Sigmoid colon (tissue), 7 donors: ENCODE measurements around the gene SDCBP2. TPM values are rescaled to one million over a fixed set of nuclear protein-coding genes. Genes with fewer than 3 reads are reported as not detected.
"Not testable (repeated sequence)": the region's sequence is repeated elsewhere in the genome, so short reads cannot be mapped to it uniquely, and the experiment has no call there.

ENCODE experiments used
- DNase-seq: peaks from one replicate; pipeline ENCODE4 v3.0.0-alpha.2; 2019
- H3K27ac ChIP-seq, 4 donors: fragments of 200-600 bp; sonication (generic); one replicate each; pipeline ENCODE4 v1.5.1; 2016 to 2019; ENCODE audit warnings: mild to moderate bottlenecking in 1 of 4
- H3K27me3 ChIP-seq, 3 donors: fragments of 200-600 bp; sonication (generic); one replicate each; pipeline ENCODE4 v1.5.1; 2019; ENCODE audit warnings: mild to moderate bottlenecking in 1 of 3
- H3K36me3 ChIP-seq, 4 donors: fragments of 200-600 bp; sonication (generic); one replicate each; pipeline ENCODE4 v1.5.1; 2016 to 2019
- H3K4me1 ChIP-seq, 4 donors: fragments of 200-600 bp; sonication (generic); one replicate each; pipeline ENCODE4 v1.5.1; 2017 to 2019
- H3K4me3 ChIP-seq, 4 donors: fragments of 200-600 bp; sonication (generic); one replicate each; pipeline ENCODE4 v1.5.1; 2017 to 2019; ENCODE audit warnings: mild to moderate bottlenecking in 2 of 4, moderate library complexity in 1 of 4
- H3K9me3 ChIP-seq, 4 donors: fragments of 200-600 bp in 3 of 4; sonication (generic) in 3 of 4; one replicate each; pipeline versions ENCODE4 v1.5.1 to v1.6.1; 2013 to 2019
- EP300 ChIP-seq, 4 donors: sonication (generic); formaldehyde crosslinking; IDR thresholded peaks; one replicate each; pipeline ENCODE4 v1.6.1; 2017; ENCODE audit warnings: antibody characterized with exemption in 4 of 4
- POLR2A ChIP-seq, 2 donors: fragments of 450-650 bp; IDR thresholded peaks; one replicate each; pipeline ENCODE4 v1.6.1; 2016; ENCODE audit warnings: antibody characterized with exemption in 2 of 2, mild to moderate bottlenecking in 2 of 2, moderate library complexity in 2 of 2
- POLR2AphosphoS5 ChIP-seq, 4 donors: sonication (generic); formaldehyde crosslinking; IDR thresholded peaks; one replicate each; pipeline ENCODE4 v1.6.1; 2017; ENCODE audit warnings: antibody characterized with exemption in 4 of 4
- WGBS, 2 donors: extraction: QIAGEN DNeasy Blood & Tissue Kit; methylation state at CpG; one replicate each; pipeline ENCODE4 v1.1.7; 2013; 5-methylcytosine and 5-hydroxymethylcytosine counted together
- intact Hi-C: fragments of 100-400 bp; cut with DNase I; formaldehyde crosslinking; loops from one replicate; pipeline ENCODE4 v1.15.1; 2023
- polyA plus RNA-seq, 3 donors: library from polyadenylated mRNA; stranded (reverse); fragments of 200-250 nt; gene quantifications; one replicate each; pipeline ENCODE4 v1.2.3, GENCODE V29; 2013
- total RNA-seq, 4 donors: library from RNA; depleted of rRNA; stranded (reverse); fragments of >200 nt; gene quantifications; one replicate each; pipeline ENCODE4 v1.1.0, GENCODE V29; 2016
- TF ChIP-seq, protein P1 (sequence below), 4 experiments: fragments of 450-650 bp in 3 of 4; fragments of 200-600 bp in 1 of 4; IDR thresholded peaks; one replicate each; pipeline ENCODE4 v1.5.1; 2016 to 2019; ENCODE audit warnings: antibody characterized with exemption in 4 of 4, mild to moderate bottlenecking in 3 of 4, moderate library complexity in 2 of 4
- donor health status: healthy with polysubstance abuse.
- donor health status: Bipolar disorder and iron deficiency.
- donor health status: healthy.

Gene SDCBP2
- total and polyA plus RNA-seq, 7 donors: 1.1 to 724 (median 3.6) TPM

DNA sequence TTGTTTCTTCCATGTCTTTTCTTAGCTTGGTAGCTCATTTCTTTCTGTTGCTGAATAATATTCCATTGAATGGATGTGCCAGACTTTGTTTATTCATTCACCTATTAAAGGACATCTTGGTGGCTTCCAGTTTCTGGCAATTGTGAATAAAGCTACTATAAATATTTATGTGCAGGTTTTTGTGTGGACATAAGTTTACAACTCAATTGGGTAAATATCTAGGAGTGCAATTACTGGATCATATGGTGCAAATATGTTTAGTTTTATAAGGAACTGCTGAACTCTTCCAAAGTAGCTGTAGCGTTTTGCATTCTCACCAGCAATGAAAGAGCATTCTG lies 16.8 kb upstream of the SDCBP2 start:
- TF ChIP-seq POLR2A (IDR thresholded peaks at IDR 0.05): no peak
- TF ChIP-seq POLR2AphosphoS5 (IDR thresholded peaks at IDR 0.05): no peak
- TF ChIP-seq, protein P1, sequence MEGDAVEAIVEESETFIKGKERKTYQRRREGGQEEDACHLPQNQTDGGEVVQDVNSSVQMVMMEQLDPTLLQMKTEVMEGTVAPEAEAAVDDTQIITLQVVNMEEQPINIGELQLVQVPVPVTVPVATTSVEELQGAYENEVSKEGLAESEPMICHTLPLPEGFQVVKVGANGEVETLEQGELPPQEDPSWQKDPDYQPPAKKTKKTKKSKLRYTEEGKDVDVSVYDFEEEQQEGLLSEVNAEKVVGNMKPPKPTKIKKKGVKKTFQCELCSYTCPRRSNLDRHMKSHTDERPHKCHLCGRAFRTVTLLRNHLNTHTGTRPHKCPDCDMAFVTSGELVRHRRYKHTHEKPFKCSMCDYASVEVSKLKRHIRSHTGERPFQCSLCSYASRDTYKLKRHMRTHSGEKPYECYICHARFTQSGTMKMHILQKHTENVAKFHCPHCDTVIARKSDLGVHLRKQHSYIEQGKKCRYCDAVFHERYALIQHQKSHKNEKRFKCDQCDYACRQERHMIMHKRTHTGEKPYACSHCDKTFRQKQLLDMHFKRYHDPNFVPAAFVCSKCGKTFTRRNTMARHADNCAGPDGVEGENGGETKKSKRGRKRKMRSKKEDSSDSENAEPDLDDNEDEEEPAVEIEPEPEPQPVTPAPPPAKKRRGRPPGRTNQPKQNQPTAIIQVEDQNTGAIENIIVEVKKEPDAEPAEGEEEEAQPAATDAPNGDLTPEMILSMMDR (IDR thresholded peaks at IDR 0.05): no peak
- no peak for TF ChIP-seq EP300 (IDR thresholded peaks at IDR 0.05)

DNA sequence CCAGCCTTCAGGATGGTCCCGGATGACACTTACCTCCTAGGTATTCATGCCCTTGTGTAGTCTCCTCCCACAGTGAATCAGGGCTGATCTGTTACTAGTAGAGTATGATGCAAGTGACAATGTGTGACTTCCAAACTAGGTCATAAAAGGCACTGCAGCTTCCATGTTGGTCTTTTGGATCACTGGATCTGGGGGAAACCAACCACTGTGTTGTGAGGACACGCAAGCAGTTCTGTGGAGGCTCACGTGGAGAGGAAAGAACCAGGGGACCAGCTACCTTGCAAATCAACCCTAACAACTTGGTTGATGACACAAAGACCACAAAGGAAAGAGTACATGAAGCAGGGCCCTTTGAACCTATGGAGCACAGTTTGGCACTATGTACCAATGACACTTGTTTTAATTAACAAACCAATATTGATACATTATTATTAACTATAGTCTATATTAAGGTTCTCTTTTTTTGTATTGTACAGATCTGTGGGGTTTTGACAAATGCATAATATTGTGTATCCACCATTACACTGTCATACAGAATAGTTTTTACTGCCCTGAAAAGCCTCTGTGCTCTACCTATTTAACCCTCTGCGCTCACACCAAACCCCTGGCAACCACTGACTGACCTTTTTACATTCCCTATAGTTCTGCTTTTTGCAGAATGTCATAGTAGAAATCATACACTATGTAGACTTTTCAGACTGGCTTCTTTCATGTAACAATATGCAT lies 16.3 kb upstream of the SDCBP2 start:
- H3K27ac ChIP-seq: no peak overlapping the region
- no peaks in the 10 kb centered on the region for H3K36me3 ChIP-seq
- peaks cover 0 to 4% (median 0%) of the 10 kb centered on the region in 4 donors for H3K9me3 ChIP-seq
- H3K4me3 ChIP-seq: no peak overlapping the region
- H3K4me1 ChIP-seq: no peaks in the 10 kb centered on the region
- intact Hi-C loops: no loop called here
- TF ChIP-seq POLR2AphosphoS5 (IDR thresholded peaks at IDR 0.05): no peak
- no peak for TF ChIP-seq EP300 (IDR thresholded peaks at IDR 0.05)
- TF ChIP-seq, protein P1 (IDR thresholded peaks at IDR 0.05): no peak
- TF ChIP-seq POLR2A (IDR thresholded peaks at IDR 0.05): no peak
- H3K27me3 ChIP-seq: no peaks in the 10 kb centered on the region
- no peak for DNase-seq
- 85 to 93% methylated on average over 4 of the region's 4 CpGs for WGBS, 2 donors

More for the DNA sequence above, 16.8 kb upstream of the SDCBP2 start:
- 24 to 72% methylated on average over 1 of the region's 1 CpG for WGBS, 2 donors
- Histone ChIP-seq H3K4me1 (no peaks in the 10 kb centered on the region), H3K27ac (no peak overlapping the region), H3K9me3 (peaks cover 0 to 4% (median 0%) of the 10 kb centered on the region in 4 donors), H3K4me3 (no peak overlapping the region), H3K27me3 (no peaks in the 10 kb centered on the region), H3K36me3 (no peaks in the 10 kb centered on the region)
- intact Hi-C loops: no loop called here
- no peak for DNase-seq

DNA sequence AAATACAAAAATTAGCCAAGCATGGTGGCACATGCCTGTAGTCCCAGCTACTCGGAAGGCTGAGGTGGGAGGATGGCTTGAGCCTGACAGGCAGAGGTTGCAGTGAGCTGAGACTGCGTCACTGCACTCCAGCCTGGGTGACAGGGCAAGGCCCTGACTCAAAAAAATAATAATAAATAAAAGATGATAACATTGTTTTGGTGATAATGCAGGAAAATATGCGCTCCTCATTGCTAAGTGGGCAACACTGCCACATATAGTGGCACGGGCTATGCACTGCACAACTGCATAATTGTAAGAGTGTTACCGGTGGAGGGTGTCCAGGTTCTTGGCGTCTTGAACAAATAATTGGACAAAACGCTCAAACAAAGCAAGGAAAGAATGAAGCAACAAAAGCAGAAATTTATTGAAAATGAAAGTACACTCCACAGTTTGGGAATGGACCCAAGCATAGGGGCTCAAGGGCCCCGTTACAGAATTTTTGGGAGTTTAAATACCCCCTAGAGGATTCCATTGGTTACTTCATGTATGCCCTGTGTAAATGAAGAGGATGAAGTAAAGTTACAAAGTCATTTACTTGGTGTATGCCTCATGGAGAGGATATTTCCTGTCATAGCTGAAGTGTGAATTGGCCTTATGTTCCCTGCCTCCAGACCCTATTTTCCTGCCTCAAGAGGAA lies 14.6 kb upstream of the SDCBP2 start:
- H3K36me3 ChIP-seq, intact Hi-C loops, H3K4me3 ChIP-seq, H3K9me3 ChIP-seq, H3K27me3 ChIP-seq, DNase-seq, H3K27ac ChIP-seq, H3K4me1 ChIP-seq: not testable (repeated sequence)
- WGBS, 2 donors: 94% methylated on average over 8 of the region's 8 CpGs

DNA sequence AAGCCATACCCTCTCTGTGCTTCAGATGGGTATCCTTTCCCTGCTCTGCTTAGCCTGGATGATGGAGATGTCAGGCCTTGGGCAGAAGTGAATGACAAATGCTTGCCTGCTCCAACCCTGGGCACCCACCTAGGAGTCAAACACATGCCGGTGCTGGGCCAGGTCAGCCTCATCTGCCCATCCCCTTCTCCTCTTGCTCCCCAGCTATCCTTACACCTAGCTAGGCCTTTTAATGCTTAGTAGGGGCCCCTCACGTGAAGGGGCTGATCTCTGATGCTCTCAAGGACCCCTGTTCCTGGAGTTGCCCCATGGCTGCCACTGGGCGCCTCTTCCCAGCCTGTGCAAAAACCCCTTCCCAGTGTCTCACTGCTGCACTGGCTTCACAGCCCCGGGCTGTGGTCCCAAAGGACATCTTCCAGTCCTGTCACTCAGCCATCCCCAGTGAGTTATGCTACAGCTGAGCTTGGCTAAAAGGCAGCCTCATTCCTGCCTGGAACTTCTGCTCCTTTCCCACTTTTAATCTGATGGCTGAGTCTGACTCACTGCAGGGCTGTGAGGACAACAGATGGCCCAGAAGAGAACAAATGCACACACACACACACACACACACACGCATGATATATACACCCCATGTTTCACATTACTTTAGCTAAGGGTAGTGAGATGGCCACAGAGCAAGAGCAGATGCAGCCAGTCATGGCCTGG lies 12.8 kb upstream of the SDCBP2 start:
- Histone ChIP-seq H3K36me3 (no peaks in the 10 kb centered on the region), H3K27me3 (no peaks in the 10 kb centered on the region), H3K27ac (no peak overlapping the region), H3K4me3 (no peak overlapping the region), H3K9me3 (no peaks in the 10 kb centered on the region), H3K4me1 (peaks cover 0 to 11% (median 8%) of the 10 kb centered on the region in 4 donors)
- no peak for DNase-seq
- TF ChIP-seq EP300 (IDR thresholded peaks at IDR 0.05) (no peak), POLR2A (IDR thresholded peaks at IDR 0.05) (no peak), POLR2AphosphoS5 (IDR thresholded peaks at IDR 0.05) (no peak)
- TF ChIP-seq, protein P1 (IDR thresholded peaks at IDR 0.05): no peak
- intact Hi-C loops: no loop called here
- WGBS, 2 donors: 91 to 92% methylated on average over 5 of the region's 5 CpGs

DNA sequence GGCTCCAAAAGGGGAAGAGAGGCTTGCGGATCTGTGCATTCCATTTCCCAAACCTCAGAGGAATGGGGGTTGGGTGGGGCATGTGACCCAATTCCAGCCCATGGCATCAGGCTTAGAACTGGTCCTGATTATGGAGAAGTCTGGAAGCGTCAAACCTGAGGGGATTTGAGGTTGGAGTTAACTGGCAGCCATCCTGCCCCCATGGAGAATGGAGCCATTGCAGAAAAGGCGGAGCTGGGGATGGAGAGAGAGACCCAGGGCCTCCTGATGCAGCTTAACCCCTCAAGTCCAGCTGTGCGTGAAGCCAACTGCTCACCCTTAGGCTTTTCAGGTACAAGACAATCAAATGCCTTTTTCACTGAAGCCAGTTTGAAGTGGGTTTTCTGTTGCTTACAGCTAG lies 9.9 kb upstream of the SDCBP2 start:
- H3K9me3 ChIP-seq: no peaks in the 10 kb centered on the region
- H3K27ac ChIP-seq: peak overlapping the region in 1 of 4 donors; percentile 65
- no peak overlapping the region for H3K4me3 ChIP-seq
- H3K4me1 ChIP-seq: peaks cover 0 to 13% (median 10%) of the 10 kb centered on the region in 4 donors
- no peak for DNase-seq
- no peaks in the 10 kb centered on the region for H3K36me3 ChIP-seq
- H3K27me3 ChIP-seq: no peaks in the 10 kb centered on the region
- 93 to 97% methylated on average over 4 of the region's 4 CpGs for WGBS, 2 donors
- TF ChIP-seq, protein P1 (IDR thresholded peaks at IDR 0.05): no peak
- TF ChIP-seq POLR2A (IDR thresholded peaks at IDR 0.05) (no peak), EP300 (IDR thresholded peaks at IDR 0.05) (no peak), POLR2AphosphoS5 (IDR thresholded peaks at IDR 0.05) (no peak)
- intact Hi-C loops: no loop called here
